K562 (cell line): Measurements from ENCODE around the gene TSC22D1. TPM values are rescaled to one million over a fixed set of nuclear protein-coding genes. Genes with fewer than 3 reads are reported as not detected.

Experiments used
- BRF2 ChIP-seq: IDR thresholded peaks from 3 replicates; pipeline ENCODE4 v1.6.1; 2011; ENCODE audit warnings: borderline replicate concordance, mild to moderate bottlenecking; ENCODE audit not compliant: insufficient read length, insufficient read depth
- CTBP1 ChIP-seq: fragments of 450-650 bp; IDR thresholded peaks from 2 replicates; pipeline ENCODE4 v1.6.1; 2016; ENCODE audit warnings: borderline replicate concordance
- CTCF ChIP-seq, 3 experiments: IDR thresholded peaks in 2 of 3; conservative IDR thresholded peaks in 1 of 3; 2 replicates each; pipeline ENCODE4 v1.5.1; 2011 to 2012; ENCODE audit warnings: low read length in 3 of 3, mild to moderate bottlenecking in 3 of 3, control low read depth in 2 of 3, improper control_type of control experiment in 1 of 3, inconsistent platforms in 1 of 3, low read depth in 1 of 3, mixed read lengths in 1 of 3, moderate library complexity in 1 of 3; ENCODE audit not compliant: insufficient read depth in 2 of 3
- DPF2 ChIP-seq: fragments of 450-650 bp; IDR thresholded peaks from 2 replicates; pipeline ENCODE4 v1.6.1; 2016
- ESRRA ChIP-seq: fragments of 450-650 bp; IDR thresholded peaks from 2 replicates; pipeline ENCODE4 v1.6.1; 2014; ENCODE audit warnings: low read depth, mild to moderate bottlenecking, moderate library complexity, borderline replicate concordance
- HNRNPH1 ChIP-seq: fragments of 200-400 bp; formaldehyde crosslinking; optimal IDR thresholded peaks from 2 replicates; pipeline ENCODE3; 2017; ENCODE audit warnings: low read depth, mild to moderate bottlenecking, low read length, moderate library complexity
- MTA3 ChIP-seq: fragments of 450-650 bp; formaldehyde crosslinking; IDR thresholded peaks from 2 replicates; pipeline ENCODE4 v1.6.1; 2017; ENCODE audit warnings: mild to moderate bottlenecking, borderline replicate concordance
- RAD21 ChIP-seq, 2 experiments: fragments of 250-450 bp in 1 of 2; fragments of 450-650 bp in 1 of 2; sonication (Bioruptor Pico) in 1 of 2; formaldehyde crosslinking in 1 of 2; IDR thresholded peaks in 1 of 2; conservative IDR thresholded peaks in 1 of 2; 2 replicates each; pipeline versions ENCODE4 v1.4.0 to v1.8.0; 2020 to 2022; ENCODE audit warnings: mild to moderate bottlenecking in 2 of 2, moderate library complexity in 1 of 2
- REST ChIP-seq, 2 experiments: fragments of 450-650 bp; formaldehyde crosslinking in 1 of 2; IDR thresholded peaks; 2 replicates each; pipeline versions ENCODE4 v1.4.0 to v1.6.1; 2014 to 2020; ENCODE audit warnings: mild to moderate bottlenecking in 2 of 2, borderline replicate concordance in 1 of 2, low read depth in 1 of 2
- TEAD4 ChIP-seq, 2 experiments: sonication (generic) in 1 of 2; formaldehyde crosslinking in 1 of 2; IDR thresholded peaks; 2 replicates each; pipeline versions ENCODE4 v1.6.1 to v1.8.0; 2012 to 2022; ENCODE audit warnings: borderline replicate concordance in 1 of 2, inconsistent platforms in 1 of 2, low read length in 1 of 2, mild to moderate bottlenecking in 1 of 2, missing genetic modification reagents in 1 of 2
- ZFPM2 ChIP-seq: fragments of 250-450 bp; sonication (Bioruptor Pico); IDR thresholded peaks from 2 replicates; pipeline ENCODE4 v1.5.1; 2022; ENCODE audit warnings: mild to moderate bottlenecking
- polyA plus RNA-seq, 8 experiments: library from polyadenylated mRNA; depleted of rRNA in 4 of 8; stranded (reverse) in 5 of 8; unstranded in 3 of 8; fragments of >200 nt; fragmentation: Nextera tagmentation in 2 of 8; fragmentation: Illumina TruSeq in 1 of 8; extraction: Ambion mirVana in 2 of 8; extraction: Trizol in 1 of 8; gene quantifications; 2 replicates each; pipeline versions ENCODE4 v1.2.1 to v1.2.3, GENCODE V29; 2011 to 2014; ENCODE audit warnings: inconsistent platforms in 1 of 8, missing spikeins in 1 of 8
- total RNA-seq, 7 experiments: library from RNA; depleted of rRNA in 6 of 7; stranded (reverse); fragments of >200 nt in 6 of 7; fragmentation: Illumina TruSeq in 2 of 7; extraction: Trizol in 2 of 7; gene quantifications; 2 replicates each; pipeline versions ENCODE4 v1.2.1 to v1.2.3, GENCODE V29; 2011 to 2021; ENCODE audit warnings: low replicate concordance in 1 of 7

Gene TSC22D1
- total and polyA plus RNA-seq, 9 of the 15 experiments (the other 6 are each of a cell fraction or from before 2014, with no cell fraction given), result 2.6 to 19.8 (median 8.4) TPM

GRCh38 chr13:44388427-44389059 lies 187.6 kb downstream of the TSC22D1 start (continued):
- TF ChIP-seq CTCF (IDR thresholded peaks at IDR 0.05 in 2 of 3, conservative IDR thresholded peaks at IDR 0.05 in 1 of 3; ENCODE audit: insufficient read depth in 2 of 3, low read depth in 1 of 3, low read length in 3 of 3) (peak in 2 of 3 experiments; percentile 15 to 35; a peak in 2 of 6 replicates), CTBP1 (peak; percentile 37; the same call in 1 of the 2 replicates), ESRRA (no peak), DPF2 (0 out of 2 replicates have a peak, but pooled peaks have one; percentile 26), HNRNPH1 (no peak), BRF2 (no peak), RAD21 (CRISPR knock-in tag; conservative IDR thresholded peaks at IDR 0.05 in 1 of 2, IDR thresholded peaks at IDR 0.05 in 1 of 2) (peak; percentile 18 to 55; a peak in 2 of 4 replicates), ZFPM2 (no peak), MTA3 (0 out of 2 replicates have a peak, but pooled peaks have one; percentile 27), TEAD4 (IDR thresholded peaks at IDR 0.05; ENCODE audit: low read length) (0 out of 2 replicates have a peak, but pooled peaks have one; percentile 10), TEAD4 (CRISPR knock-in tag; IDR thresholded peaks at IDR 0.05; ENCODE audit: borderline replicate concordance) (no peak), REST (IDR thresholded peaks at IDR 0.05; ENCODE audit: borderline replicate concordance) (peak; percentile 11; the same call in 1 of the 2 replicates), REST (CRISPR knock-in tag; IDR thresholded peaks at IDR 0.05; ENCODE audit: low read depth) (no peak)
